Lung (tissue), 12 donors: ENCODE results near the gene CTSZ. TPM values are rescaled to one million over a fixed set of nuclear protein-coding genes. Genes with fewer than 3 reads are reported as not detected.

Experiments used
- ATAC-seq: fragments of 200-7000 bp; cut with Tn5 transposase; one replicate; pipeline ENCODE4 v1.9.1; 2020; ENCODE audit warnings: moderate number of reproducible peaks; ENCODE audit not compliant: insufficient read depth, low FRiP score
- DNase-seq, 3 donors: peaks; one replicate each; pipeline ENCODE4 v3.0.0-alpha.2; 2013 to 2017
- H3K27ac ChIP-seq, 2 donors: one replicate each; pipeline ENCODE4 v1.5.1; 2013; ENCODE audit warnings: mild to moderate bottlenecking in 2 of 2, moderate library complexity in 2 of 2, control low read depth in 1 of 2, inconsistent platforms in 1 of 2, low read depth in 1 of 2, low read length in 1 of 2
- H3K27me3 ChIP-seq, 3 donors: one replicate each; pipeline ENCODE4 v1.5.1; 2013; ENCODE audit warnings: low read length in 2 of 3; ENCODE audit not compliant: control insufficient read depth in 3 of 3, insufficient read depth in 3 of 3
- H3K36me3 ChIP-seq, 4 donors: one replicate each; pipeline ENCODE4 v1.5.1; 2013; ENCODE audit warnings: low read length in 4 of 4, mild to moderate bottlenecking in 1 of 4, moderate library complexity in 1 of 4; ENCODE audit not compliant: control insufficient read depth in 4 of 4, insufficient read depth in 4 of 4
- H3K4me1 ChIP-seq, 5 donors: one replicate each; pipeline ENCODE4 v1.5.1; 2013; ENCODE audit warnings: low read length in 5 of 5, mild to moderate bottlenecking in 2 of 5, moderate library complexity in 1 of 5; ENCODE audit not compliant: control insufficient read depth in 5 of 5, insufficient read depth in 5 of 5
- H3K4me3 ChIP-seq: one replicate; pipeline ENCODE4 v1.5.1; 2013; ENCODE audit warnings: mild to moderate bottlenecking, control low read depth, moderate library complexity
- H3K9ac ChIP-seq, 2 donors: one replicate each; pipeline ENCODE4 v1.5.1; 2013; ENCODE audit warnings: low read length in 2 of 2, control low read depth in 1 of 2; ENCODE audit not compliant: insufficient read depth in 1 of 2
- H3K9me3 ChIP-seq, 4 donors: one replicate each; pipeline ENCODE4 v1.5.1; 2013; ENCODE audit warnings: low read length in 3 of 4, mild to moderate bottlenecking in 1 of 4, moderate library complexity in 1 of 4; ENCODE audit not compliant: control insufficient read depth in 4 of 4, insufficient read depth in 3 of 4
- WGBS, 2 donors: extraction: QIAGEN DNeasy Blood & Tissue Kit; methylation state at CpG; one replicate each; pipeline ENCODE4 v1.1.7; 2013; 5-methylcytosine and 5-hydroxymethylcytosine counted together
- polyA plus RNA-seq, 2 donors: library from polyadenylated mRNA; stranded (reverse); fragments of 200-250 nt; gene quantifications; one replicate each; pipeline ENCODE4 v1.2.1, GENCODE V29; 2013
- total RNA-seq, 2 donors: library from RNA; depleted of rRNA in 1 of 2; stranded (reverse); fragments of >200 nt in 1 of 2; gene quantifications; one replicate each; pipeline ENCODE4 v1.2.1, GENCODE V29; 2014 to 2021
- TF ChIP-seq, protein P1 (sequence below): IDR thresholded peaks from 2 replicates; pipeline ENCODE4 v1.5.1; 2012; ENCODE audit warnings: mild to moderate bottlenecking; ENCODE audit errors: control extremely low read depth, extremely low read depth
- donor health status: control.
- donor health status: control.
- donor health status: Bipolar disorder and iron deficiency.
- donor health status: healthy.
- donor health status: DM: yes; HTN: yes; CAD: no.

The CTSZ gene
- total and polyA plus RNA-seq, 4 donors, result 105 to 558 (median 291) TPM

DNA sequence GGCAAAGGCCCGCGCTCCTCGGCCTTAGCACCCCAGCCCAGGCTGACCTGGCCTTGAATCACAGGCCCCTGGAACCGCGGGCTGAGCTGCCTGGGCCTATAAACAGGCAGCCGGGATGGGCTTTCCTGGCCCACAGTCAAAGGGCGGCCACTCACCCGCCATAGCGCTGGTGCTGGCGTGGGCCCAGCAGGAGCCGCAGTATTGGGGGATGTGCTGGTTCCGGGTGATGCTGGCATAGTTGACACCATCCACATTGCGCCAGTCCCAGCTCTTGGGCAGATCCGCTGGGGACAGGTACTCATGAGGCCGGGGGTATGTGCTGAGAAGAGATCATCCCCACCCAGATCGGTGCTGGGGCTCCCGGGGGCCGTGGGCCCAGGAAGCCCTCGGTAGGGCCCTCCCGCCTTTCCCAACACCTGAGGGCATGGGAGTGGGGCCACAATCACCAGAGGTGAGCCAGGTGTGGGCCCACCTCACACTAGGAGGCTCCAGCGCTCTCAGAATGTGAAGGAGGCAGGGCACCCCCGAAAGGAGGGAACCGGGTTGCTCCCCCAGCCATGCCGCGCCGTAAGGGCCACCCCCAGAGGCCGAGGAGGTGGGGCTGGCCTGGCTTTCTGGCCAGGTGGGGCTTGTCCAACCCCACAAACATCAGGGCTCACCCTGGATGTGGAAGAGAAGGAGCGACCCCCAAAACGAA lies 739 bp downstream of the CTSZ start:
- TF ChIP-seq, protein P1, sequence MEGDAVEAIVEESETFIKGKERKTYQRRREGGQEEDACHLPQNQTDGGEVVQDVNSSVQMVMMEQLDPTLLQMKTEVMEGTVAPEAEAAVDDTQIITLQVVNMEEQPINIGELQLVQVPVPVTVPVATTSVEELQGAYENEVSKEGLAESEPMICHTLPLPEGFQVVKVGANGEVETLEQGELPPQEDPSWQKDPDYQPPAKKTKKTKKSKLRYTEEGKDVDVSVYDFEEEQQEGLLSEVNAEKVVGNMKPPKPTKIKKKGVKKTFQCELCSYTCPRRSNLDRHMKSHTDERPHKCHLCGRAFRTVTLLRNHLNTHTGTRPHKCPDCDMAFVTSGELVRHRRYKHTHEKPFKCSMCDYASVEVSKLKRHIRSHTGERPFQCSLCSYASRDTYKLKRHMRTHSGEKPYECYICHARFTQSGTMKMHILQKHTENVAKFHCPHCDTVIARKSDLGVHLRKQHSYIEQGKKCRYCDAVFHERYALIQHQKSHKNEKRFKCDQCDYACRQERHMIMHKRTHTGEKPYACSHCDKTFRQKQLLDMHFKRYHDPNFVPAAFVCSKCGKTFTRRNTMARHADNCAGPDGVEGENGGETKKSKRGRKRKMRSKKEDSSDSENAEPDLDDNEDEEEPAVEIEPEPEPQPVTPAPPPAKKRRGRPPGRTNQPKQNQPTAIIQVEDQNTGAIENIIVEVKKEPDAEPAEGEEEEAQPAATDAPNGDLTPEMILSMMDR, result no peak
- Histone ChIP-seq H3K36me3 (peaks cover 0 to 21% (median under 1%) of the 10 kb centered on the region in 4 donors), H3K9me3 (no peaks in the 10 kb centered on the region), H3K27me3 (no peaks in the 10 kb centered on the region), H3K4me3 (peak overlapping the region; percentile 78), H3K4me1 (peaks cover 0 to 29% (median 14%) of the 10 kb centered on the region in 5 donors), H3K9ac (peak overlapping the region; percentile 65 to 67), H3K27ac (peak overlapping the region; percentile 86 to 95)
- 22 to 38% methylated on average over 29 of the region's 29 CpGs for WGBS, 2 donors
- ATAC-seq, result no peak
- DNase-seq, result no peak

DNA sequence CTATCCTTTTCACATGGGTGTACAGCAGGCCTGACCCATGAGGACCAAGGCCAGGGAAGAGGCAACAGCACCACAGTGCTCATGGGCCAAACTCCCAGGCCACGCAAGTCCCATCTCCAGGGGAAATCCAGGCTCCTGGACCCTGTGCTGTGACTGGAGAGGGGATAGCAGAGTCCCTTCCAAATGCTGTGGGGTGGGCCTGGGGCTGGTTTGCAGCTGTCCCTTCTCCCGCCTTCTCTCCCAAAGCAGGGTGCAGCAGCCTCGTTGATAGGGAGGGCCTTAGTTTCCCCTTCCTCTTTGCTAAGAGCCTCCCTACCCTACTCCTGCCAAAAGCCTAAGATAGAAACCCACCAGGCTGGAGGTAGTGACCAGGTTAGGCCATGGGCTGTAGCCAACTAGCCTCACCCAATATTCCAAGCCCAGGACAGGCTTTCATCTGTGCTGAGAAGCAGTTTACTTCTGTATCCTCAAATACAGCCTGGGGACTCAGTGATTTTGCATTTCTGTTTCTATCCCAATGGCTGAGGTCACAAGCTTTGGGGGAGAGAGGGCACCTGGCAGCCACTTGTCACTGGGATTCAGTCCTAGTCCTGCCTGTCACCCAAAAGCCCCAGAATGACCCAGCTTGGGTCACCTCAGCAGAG lies 1.4 kb downstream of the CTSZ start:
- Histone ChIP-seq H3K27ac (peak overlapping the region; percentile 86 to 95), H3K27me3 (no peaks in the 10 kb centered on the region), H3K36me3 (peaks cover 0 to 26% (median 2%) of the 10 kb centered on the region in 4 donors), H3K4me3 (peak overlapping the region; percentile 78), H3K9ac (no peak overlapping the region), H3K4me1 (peaks cover 0 to 26% (median 9%) of the 10 kb centered on the region in 5 donors), H3K9me3 (no peaks in the 10 kb centered on the region)
- DNase-seq (no peak), ATAC-seq (no peak)
- TF ChIP-seq, protein P1, result no peak
- 69 to 70% methylated on average over 3 of the region's 3 CpGs for WGBS, 2 donors

- no peaks in the 10 kb centered on the region for H3K27me3 ChIP-seq
- ATAC-seq (peak; percentile 42), DNase-seq (peak; percentile 37 to 71 (median 58))
- 14 to 25% methylated on average over 17 of the region's 17 CpGs for WGBS, 2 donors
- TF ChIP-seq, protein P1, result no peak
- peaks cover 0 to 22% (median 9%) of the 10 kb centered on the region in 5 donors for H3K4me1 ChIP-seq
- H3K9me3 ChIP-seq, result no peaks in the 10 kb centered on the region
- H3K27ac ChIP-seq, result peak overlapping the region in 1 of 2 donors; percentile 95
- peak overlapping the region; percentile 78 for H3K4me3 ChIP-seq
- H3K9ac ChIP-seq, result no peak overlapping the region
- peaks cover 0 to 29% (median 2%) of the 10 kb centered on the region in 4 donors for H3K36me3 ChIP-seq
Measured at GRCh38 chr20:59004763-59005522, 2.1 kb downstream of the CTSZ start.
